HG02884 (cell line): Measurements from ENCODE around the gene TNFRSF25.

Source experiments
- ATAC-seq: cut with Tn5 transposase; IDR thresholded peaks from one replicate; pipeline ENCODE4 v1.9.1; 2021; ENCODE audit warnings: mild to moderate bottlenecking, moderate library complexity; ENCODE audit not compliant: unreplicated experiment

The TNFRSF25 gene, protein sequence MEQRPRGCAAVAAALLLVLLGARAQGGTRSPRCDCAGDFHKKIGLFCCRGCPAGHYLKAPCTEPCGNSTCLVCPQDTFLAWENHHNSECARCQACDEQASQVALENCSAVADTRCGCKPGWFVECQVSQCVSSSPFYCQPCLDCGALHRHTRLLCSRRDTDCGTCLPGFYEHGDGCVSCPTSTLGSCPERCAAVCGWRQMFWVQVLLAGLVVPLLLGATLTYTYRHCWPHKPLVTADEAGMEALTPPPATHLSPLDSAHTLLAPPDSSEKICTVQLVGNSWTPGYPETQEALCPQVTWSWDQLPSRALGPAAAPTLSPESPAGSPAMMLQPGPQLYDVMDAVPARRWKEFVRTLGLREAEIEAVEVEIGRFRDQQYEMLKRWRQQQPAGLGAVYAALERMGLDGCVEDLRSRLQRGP

GRCh38 chr1:6466023-6466422 lies at the start of gene TNFRSF25:
TNFRSF25 (minus strand) TSS chr1:6466173; CDS start chr1:6466107, 66 bp downstream.
- no peak for ATAC-seq

DNA sequence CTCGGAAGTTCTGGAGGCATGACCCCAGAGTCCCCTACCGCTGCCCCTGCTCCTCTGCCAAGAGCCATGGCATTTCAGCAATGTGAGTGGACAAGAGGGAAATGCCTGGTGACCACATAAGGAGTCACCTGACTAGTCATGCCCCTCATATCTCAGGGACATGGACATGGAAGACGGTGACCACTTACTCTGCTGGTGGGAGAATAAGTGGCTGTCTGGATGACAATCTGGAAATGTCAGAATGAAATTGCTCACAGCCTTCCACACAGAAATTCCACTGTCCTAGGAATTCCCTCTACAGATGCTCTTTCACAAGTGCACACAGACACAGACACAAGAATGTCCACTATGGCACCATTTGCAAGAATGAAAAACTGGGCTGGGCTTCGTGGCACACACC lies 49.8 kb upstream of the TNFRSF25 start:
- no peak for ATAC-seq

DNA sequence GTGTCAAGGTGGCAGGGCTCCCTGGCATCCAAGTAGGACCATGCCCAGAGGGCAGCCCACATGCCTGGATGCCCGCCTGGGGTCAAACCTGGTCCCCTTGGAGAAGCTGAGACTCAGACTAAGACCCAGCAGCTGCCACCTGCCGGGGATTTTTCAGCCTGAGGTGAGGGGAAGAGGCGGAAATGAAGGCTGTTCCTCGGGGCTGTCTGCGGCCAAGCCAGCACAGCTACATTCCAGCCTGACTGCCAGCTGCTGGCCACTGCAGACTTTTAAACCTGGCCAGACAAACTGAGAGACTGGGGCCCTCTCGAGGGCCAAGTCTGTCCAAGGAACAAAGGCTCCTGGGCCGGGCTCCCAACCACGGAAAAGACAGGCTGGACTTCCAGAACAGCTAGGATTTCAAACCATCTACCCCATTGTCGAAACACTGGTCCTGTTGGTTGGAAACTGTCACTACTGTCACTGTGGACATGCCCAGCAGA lies 47.4 kb upstream of the TNFRSF25 start:
- no peak for ATAC-seq

- ATAC-seq, result no peak
These were observed 46.9 kb upstream of the TNFRSF25 start for GRCh38 chr1:6512908-6513280.

GRCh38 chr1:6512245-6512907 lies 46.4 kb upstream of the TNFRSF25 start:
- ATAC-seq, result no peak

DNA sequence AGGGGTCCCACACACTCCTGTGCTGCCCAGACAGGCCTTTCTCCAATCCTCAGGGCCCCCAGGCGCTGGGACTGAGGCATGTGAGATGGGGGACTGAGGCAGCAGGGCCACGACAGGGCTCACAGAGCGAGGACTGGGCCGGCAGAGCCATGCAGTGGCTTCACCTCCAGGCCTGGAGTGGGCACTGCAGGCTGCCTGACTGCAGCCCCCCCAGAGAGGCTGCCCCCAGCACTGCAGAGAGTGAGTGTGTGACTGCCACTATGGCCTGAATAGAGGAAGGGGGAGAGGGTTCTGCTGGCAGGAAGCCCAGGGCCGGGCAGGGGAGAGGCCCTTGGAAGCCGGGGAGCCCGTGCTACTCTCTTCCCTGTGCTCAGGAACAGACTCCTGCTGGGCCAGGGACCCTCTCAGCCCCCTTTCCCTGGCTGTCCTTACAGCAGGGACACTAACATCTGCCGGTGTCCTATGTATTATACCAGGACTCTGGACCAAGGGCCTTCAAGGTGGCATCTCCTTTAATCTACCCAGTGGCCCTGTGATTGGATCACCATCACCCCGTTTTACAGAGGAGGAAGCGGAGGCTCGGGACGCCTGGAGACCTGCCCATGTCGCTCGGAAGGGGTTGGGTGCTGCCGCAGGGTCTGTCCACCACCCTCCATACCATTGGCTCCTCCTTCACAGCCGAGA lies 45.7 kb upstream of the TNFRSF25 start:
- no peak for ATAC-seq

DNA sequence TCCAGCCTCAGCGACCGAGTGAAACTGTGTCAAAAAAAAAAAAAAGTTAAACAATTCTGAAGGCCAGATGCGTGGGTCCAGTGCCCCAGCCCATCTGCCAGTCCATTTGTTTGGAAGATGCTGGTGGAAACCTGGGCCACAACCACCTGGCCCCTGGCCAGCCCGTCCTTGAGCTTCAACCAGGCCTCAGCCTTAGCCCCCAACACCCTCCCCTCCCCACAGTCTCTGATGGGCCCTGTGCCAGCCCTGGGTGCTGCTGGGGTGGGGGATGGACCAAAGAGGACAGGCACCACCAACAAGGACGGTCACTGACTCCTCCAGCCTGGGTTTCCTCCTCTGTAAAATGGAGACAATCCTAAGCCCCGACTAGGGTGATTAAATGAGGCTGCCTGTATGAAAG lies 45.1 kb upstream of the TNFRSF25 start:
- ATAC-seq, result no peak

GRCh38 chr1:6510493-6510892 lies 44.5 kb upstream of the TNFRSF25 start:
- no peak for ATAC-seq

DNA sequence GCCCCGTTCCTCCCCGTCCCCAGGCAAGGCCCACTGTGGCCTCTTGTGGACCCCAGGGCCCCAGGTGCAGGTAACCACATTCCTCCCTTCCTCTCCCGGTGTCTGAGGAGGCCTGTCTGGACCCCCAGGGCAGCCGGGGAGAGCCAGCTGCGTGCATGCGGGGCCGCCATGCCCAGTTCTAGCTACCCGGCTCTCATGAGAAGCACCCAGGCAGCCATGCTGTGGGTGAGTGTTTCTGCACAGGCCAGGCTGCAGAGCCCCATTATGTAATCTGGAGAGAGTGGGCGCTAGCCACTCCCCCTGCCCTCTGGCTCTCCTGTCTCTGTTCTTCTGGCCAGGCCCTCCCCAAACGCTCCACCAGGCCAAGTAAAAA lies 43.9 kb upstream of the TNFRSF25 start:
- ATAC-seq, result no peak

DNA sequence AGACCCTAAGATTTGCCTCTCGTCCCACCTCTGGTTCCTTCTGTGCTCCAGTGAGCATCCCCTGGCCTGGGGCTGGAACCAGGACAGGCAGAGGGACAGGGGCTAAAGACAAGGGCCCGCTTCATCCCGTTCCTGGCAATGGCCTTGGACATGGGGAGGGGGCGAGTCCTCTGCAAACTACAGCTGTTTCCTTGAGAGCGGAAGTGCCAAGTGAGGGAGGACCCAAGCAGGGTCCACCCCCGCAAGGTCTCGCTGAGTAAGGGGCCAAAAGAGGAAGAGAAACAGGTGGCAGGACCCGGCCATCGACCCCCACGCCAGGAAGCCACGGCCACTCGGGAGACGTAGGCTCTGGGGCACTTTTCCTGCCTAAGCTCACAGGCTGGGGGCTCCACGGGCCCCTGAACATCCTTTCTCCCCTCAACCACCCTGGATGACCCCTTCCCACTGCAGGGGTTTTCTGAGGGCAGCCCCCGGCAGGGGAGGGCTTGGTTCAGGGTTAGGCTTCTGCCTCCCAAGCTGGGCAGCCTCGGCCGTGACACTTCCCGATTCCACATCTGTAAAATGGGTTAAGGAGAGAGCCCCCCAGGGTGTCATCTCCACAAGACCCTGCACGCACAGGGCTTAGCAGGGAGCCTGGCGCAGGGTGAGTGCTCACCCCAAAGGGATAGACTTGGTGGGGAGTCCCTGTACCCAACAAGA lies 43.4 kb upstream of the TNFRSF25 start:
- no peak for ATAC-seq

GRCh38 chr1:6508816-6509189 lies 42.8 kb upstream of the TNFRSF25 start:
- ATAC-seq, result no peak

- ATAC-seq, result no peak
These were observed 42.3 kb upstream of the TNFRSF25 start for GRCh38 chr1:6508154-6508815.

DNA sequence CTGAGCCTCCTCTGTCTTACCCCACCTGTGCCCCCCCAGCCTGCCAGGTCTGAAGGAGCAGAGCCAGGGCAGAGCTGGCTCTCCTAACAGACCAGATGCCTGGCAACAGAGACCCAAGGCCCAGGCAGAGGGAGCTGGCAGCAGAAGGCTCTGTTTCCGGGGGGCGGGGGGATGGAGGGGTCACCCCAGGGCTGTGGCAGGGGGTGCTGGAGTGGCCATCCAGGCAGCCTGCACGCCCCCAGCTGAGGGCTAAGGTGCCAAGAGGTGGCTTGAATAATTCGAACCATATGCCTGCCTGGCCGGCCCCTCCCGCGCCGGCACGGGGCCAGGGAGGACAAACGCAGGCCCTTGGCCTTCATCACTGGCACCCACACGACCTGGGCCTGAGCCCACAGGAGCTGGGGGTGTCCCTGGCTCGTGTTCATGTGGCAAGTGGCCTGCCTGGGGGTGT lies 41.5 kb upstream of the TNFRSF25 start:
- ATAC-seq, result no peak

GRCh38 chr1:6507037-6507428 lies 41.1 kb upstream of the TNFRSF25 start:
- no peak for ATAC-seq

DNA sequence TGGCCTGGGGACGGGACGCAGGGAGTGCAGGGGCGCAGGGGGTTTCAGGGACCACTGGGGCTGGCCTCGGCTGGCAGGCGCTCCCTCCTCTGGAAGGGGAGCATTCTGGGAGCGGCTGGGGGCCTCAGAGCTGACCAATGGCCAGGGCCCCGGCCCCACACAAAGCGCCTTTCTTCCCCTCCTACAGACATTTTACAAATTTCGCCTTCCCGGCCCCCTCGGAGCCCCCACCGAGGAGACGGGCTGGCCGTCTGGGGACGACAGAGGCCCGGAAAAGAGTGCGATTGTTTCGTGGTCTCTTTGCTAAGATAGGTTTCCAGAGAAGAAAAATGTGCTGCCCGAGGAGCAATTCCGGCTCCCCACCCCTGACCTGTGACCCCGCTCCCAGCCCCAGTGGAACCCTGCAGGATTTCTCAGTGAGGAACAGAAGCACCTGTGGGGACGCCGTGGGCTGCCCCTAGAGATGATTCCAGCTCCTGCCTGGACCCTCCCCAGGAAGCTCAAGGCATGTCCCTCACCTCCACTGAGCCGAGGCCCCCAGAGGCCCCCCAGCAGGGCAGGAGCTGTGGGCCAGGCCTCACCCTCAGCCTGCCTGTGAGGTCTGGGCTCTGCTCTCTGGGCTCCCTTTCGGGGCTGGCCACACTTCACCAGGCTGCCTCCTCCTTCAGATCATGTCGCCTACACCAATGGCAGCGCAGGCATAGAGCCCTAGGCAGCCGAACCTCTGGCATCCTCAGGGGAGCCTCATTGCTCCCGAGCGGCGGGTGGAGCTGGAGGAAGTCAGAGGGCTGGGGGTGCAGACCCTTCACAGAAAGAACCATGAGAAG lies 40.5 kb upstream of the TNFRSF25 start:
- no peak for ATAC-seq

DNA sequence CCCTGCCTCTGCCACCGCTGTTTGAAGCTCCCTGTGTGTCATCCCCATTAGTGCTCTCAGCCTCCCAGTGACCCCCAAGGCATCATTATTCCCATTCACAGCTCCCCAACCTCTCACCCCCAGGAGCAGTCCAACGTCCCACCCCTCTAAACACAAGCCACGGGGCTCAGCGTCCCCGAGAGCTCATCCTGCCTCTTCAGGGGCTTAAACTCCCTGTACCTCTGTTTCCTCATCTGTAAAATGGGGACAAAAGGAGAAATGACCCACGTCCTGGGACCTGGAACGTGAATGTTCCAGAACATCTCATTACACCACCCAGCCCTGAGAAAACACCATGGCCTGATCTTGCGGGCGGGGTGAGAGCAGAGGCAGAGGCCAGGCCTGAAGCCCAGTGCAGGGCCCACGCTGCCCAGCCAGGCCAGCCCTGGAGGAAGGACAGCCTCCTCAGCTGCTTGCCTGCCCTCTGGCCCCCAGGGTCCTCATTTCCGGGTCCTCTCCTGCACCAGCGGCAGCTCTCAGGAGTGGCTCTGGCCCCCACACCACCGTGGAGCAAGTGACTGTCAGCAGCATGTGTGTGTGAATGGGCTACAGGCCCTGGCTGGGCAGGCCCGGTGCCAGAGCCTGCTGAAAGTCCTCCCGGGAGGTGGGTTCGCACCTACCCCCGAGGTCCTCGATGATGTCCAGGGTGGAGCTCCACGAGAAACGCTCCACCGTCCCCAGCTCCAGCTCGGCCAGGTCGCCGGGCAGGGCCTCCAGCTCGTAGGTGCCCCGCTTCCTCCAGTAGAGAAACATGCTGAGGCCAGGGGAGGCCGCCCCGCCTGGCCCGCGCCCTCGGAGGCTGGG lies 39.6 kb upstream of the TNFRSF25 start:
- no peak for ATAC-seq

- ATAC-seq, result no peak
These were observed 38.9 kb upstream of the TNFRSF25 start for GRCh38 chr1:6504887-6505286.

DNA sequence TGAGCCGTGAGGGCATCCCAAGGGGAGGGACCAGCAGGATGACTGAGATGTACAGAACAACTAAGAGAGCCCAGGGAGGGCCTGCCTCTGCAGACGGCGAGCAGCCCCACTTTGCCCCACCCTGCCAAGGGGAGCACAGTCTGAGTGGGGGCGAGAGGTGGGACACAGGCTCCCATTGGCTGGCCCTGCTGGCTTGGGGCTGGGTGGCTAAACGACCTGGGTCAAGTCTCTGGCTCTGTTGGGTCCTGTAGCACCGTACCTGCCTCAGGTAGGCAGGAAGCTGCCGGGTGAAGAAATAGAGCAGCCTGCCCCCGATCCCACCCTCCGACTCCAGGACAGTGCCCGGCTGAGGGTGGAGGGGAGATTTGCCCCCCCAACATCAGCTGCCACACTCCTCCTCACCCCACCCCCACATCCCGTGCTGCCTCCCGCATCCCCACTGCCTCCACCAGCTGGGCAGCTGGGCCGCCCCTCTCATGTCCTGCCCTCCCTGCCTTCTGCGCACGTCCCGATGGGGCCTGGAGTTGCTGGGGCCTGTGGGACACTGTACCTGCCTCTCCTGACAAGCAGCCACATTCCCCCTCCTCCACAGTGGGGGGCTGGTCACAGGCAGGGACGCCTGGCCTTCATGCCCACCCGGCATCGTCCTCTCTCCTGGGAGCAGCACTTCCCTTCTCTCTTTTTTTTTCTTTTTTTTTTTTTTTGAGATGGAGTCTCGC lies 38.1 kb upstream of the TNFRSF25 start:
- no peak for ATAC-seq
